GM18502 (cell line): ENCODE results near the gene PPP4R1.
"Not testable (repeated sequence)": the region's sequence is repeated elsewhere in the genome, so short reads cannot be mapped to it uniquely, and the experiment has no call there.

ENCODE experiments used
- ATAC-seq: cut with Tn5 transposase; IDR thresholded peaks from one replicate; pipeline ENCODE4 v1.9.1; 2021; ENCODE audit warnings: mild to moderate bottlenecking; ENCODE audit not compliant: unreplicated experiment, poor library complexity

Gene PPP4R1

GRCh38 chr18:9630444-9630843 lies 16.1 kb upstream of the PPP4R1 start:
- ATAC-seq: no peak

DNA sequence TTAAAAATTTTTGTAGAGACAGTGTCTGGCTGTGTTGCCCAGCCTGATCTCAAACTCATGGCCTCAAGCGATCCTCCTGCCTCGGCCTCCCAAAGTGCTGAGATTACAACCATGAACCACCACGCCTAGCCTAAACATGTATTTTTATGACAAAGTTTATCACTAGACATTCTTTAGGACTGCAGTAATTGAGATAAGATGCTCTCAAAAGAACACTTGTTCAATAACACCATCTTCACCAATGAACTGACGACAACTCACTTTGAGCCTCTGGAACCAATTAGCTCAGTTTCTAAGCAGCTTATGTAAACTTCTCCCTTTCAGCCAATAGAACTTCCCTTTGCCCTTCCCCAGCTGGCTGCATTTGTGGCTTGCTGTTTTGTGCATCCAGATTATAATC lies 15.3 kb upstream of the PPP4R1 start:
- no peak for ATAC-seq

DNA sequence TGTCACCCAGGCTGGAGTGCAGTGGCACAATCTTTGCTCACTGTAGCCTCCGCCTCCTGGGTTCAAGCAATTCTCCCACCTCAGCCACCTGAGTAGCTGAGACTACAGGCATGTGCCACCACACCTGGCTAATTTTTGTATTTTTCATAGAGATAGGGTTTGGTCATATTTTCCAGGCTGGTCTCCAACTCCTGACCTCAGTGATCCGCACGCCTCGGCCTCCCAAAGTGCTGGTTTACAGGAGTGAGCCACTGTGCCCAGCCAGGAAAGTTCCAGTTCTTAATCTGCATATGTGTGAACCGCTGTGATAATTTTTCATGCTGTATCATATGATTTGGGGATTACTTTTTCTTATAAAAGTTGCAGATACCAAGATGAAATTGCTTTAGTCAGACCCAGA lies 14.6 kb upstream of the PPP4R1 start:
- no peak for ATAC-seq

GRCh38 chr18:9627642-9628041 lies 13.3 kb upstream of the PPP4R1 start:
- no peak for ATAC-seq

- no peak for ATAC-seq
Measured at GRCh38 chr18:9619990-9620389, 5.6 kb upstream of the PPP4R1 start.

GRCh38 chr18:9619545-9619944 lies 5.2 kb upstream of the PPP4R1 start:
- no peak for ATAC-seq

- no peak for ATAC-seq
Measured at GRCh38 chr18:9619056-9619455, 4.7 kb upstream of the PPP4R1 start.

DNA sequence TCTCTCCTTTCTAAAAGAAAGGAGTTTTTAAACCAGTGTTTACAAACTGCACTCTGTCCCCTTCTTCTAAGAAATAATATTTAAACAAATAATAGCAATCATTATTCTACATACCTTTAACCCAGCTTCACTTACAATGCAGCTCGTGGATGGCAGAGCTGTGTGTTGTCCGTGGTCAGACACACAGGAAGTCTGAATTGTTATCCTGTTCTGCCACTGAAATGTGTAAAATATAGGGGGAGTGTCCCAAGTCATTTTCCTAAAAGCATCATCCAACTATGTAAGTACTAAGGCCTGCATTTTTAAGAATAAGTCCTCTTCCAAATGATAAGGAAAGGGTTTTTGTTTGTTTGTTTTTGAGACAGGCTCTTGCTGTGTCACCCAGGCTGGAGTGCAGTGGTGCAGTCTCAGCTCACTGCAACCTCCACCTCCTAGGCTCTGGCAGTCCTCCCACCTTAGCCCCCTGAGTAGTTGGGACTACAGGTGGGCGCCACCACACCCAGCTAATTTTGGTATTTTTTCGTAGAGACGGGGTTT lies 2.7 kb upstream of the PPP4R1 start:
- ATAC-seq: no peak

DNA sequence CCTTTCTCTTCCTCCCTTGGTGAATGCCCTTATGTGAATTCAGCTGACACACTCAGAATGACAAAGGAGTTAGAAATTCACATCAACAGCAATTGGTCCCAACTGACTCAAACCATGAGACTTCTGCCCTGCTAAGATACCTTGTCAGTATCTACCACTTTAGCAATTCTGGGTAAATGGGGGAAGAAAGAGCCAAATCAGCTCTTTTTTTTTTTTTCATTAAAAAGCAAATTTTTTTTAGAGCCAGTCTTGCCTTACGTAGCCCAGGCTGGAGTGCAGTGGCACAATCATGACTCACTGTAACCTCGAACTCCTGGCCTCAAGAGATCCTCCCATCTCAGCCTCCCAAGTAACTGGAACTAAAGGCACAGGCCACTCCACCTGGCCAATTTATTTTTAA lies 1.7 kb upstream of the PPP4R1 start:
- no peak for ATAC-seq

DNA sequence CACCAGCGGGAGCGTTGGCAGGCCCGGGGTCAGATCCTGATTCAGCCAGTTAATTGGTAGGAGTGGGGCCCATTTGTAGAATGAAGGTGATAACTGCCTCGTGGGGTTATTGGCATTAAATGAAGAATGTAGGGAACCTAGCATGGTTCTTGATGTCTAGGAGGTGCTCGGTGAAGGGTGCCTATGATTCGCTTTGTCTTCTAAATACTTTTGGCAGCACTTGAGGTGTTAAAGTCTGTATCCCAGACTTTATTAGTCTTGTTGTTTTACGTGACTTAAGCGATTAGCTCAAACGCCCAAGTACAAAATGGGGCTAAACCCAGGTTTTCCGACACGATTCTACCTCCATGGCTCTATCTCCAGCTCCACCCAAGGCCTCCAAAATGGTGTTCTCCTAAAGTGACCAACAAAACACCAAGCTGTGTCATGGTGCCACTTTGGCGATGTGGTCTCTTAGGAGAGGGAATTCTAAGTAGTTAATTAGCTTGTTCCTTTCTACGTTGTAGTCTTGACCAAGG lies 980 bp upstream of the PPP4R1 start:
- ATAC-seq: no peak

DNA sequence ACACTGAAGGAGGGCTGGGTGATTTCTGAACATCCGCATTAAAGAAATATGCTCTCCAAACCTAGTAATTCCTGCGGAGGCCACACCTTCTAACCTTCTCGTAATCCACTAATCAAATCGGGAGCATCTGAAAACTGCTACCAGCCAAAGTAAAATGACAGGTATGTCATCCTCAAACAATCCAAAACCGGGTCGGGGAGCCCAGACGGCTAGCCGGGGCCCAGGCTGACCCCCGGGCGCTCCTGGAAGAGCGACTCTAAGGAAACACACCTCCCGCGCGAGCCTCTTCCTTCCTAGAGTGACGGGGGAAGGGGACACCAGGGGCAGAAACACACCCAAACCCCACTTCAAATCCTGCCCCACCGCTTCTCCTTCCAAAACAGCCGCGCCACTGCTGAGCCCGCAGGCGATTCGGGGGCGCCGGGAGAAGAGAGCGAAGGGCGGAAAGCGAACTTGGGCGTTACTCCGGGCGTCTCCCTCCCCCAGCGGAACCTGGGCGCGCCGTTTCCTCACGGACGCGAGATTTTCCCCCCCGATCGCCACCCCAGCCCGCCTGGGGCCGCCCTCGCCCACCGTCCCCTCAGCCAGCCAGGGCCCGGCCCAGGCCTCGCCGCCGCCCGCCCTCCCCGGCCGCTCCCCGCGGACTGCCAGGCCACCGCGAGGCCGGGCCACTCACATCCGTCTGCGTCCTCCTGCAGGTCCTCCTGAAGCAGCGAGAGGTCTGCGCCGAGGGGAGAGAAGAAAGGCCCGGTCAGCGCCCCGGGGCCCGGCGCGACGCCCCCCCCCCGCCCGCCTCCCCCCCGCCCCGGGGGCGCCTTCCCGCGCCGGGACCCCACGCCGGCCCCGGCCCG lies 584 bp downstream of the PPP4R1 start:
- peak; percentile 32 for ATAC-seq

GRCh38 chr18:9612977-9613376 lies 1.4 kb downstream of the PPP4R1 start:
- ATAC-seq: no peak

- no peak for ATAC-seq
Measured at GRCh38 chr18:9612215-9612830, 2.0 kb downstream of the PPP4R1 start.

DNA sequence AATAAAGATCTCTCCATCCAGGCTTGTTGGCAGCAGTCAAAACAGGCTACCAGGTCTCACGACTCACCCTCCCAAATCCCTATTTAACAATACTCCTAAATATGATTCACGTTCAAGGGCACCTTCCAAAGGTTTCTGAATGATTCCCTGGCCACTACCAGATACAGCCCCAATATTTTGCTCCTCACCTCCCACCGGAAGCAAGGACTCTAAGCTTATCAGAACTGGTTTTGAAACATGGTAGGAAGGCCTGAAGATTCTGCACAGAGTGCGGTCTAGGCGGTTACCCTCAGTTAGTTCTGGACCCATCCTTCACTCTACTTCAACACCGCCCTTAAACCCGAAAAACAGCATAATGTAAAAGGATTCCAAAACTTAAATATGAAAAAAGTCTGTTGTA lies 5.2 kb downstream of the PPP4R1 start:
- ATAC-seq: no peak

- no peak for ATAC-seq
Measured at GRCh38 chr18:9608728-9609127, 5.6 kb downstream of the PPP4R1 start.

DNA sequence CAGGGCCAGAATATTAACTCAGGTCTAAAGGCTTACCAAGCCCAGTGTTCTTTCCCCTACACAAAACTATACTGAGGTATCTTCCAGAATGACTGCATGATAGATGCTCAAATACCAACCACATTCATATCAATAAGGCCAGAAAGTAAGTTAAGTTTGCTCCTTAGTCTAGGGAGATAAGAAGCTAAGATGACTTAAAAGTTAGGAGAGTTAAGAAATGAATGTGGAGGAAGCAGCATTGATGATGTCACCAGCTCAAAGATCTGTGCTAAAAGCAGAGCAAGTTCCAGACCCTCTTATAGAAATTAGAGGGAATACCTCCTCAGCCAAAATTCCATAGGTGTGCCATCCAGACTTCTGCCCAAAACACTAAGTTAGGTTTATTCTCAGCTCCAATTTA lies 6.1 kb downstream of the PPP4R1 start:
- ATAC-seq: no peak

- ATAC-seq: not testable (repeated sequence)
Measured at GRCh38 chr18:9607111-9607510, 7.2 kb downstream of the PPP4R1 start.

DNA sequence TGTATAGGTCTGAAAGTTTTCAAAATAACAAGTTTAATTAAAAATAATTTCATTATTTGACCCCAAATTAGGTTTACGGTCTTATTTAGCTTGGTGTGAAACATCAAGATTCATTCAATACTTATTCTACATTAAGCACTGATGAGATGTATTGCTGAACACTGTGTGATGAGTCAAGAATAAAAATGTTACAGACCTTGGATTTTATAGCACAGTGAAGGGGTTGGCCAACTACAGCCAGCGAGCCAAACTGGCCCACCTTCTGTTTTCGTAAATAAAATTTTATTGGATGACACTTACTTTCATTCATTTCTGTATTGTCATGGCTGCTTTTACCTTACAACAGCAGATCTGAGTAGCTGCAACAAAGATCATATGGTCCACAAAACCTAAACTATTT lies 8.3 kb downstream of the PPP4R1 start:
- ATAC-seq: no peak

- no peak for ATAC-seq
Measured at GRCh38 chr18:9604348-9604747, 10.0 kb downstream of the PPP4R1 start.

DNA sequence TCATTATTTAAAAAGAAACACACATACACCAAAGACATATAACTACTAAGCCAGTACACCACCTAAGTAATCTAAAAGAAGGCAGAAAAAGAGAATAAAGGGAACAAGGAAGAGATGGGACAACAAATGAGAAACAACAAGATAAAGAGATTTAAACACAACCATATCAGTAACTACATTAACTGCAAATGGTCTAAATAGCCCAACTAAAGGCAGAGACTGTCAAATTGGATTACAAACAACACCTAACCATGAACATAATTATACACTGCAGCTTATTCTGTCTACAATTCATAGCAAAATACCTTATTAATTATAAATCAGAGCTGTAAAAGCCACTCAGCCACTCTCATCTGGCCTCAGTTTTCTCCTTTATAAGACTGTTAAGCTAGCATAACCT lies 15.0 kb downstream of the PPP4R1 start:
- ATAC-seq: no peak

- no peak for ATAC-seq
Measured at GRCh38 chr18:9597609-9598008, 16.8 kb downstream of the PPP4R1 start.
